GM23338 (cell line): Measurements from ENCODE around the gene ABHD17B.

ENCODE experiments used
- CREB1 ChIP-seq: fragments of 250-450 bp; sonication (Bioruptor Pico); IDR thresholded peaks from 2 replicates; pipeline ENCODE4 v1.5.0; 2020; ENCODE audit warnings: low read depth, mild to moderate bottlenecking, moderate library complexity
- EZH2 ChIP-seq: fragments of 200-600 bp; sonication (generic); IDR thresholded peaks from one replicate; pipeline ENCODE4 v1.8.0; 2017; ENCODE audit warnings: antibody characterized with exemption, mild to moderate bottlenecking, low read depth; ENCODE audit not compliant: unreplicated experiment
- POLR2AphosphoS5 ChIP-seq: IDR thresholded peaks from 2 replicates; pipeline ENCODE4 v1.6.1; 2016; ENCODE audit warnings: antibody characterized with exemption, low read depth
- TF ChIP-seq, protein P1 (sequence below), 2 experiments: fragments of 200-600 bp in 1 of 2; sonication (generic) in 1 of 2; conservative IDR thresholded peaks; 2 replicates each; pipeline versions ENCODE4 v1.5.1 to v1.6.1; 2016 to 2017; ENCODE audit warnings: antibody characterized with exemption in 2 of 2, low read depth in 2 of 2, mild to moderate bottlenecking in 2 of 2, moderate library complexity in 1 of 2

- TF ChIP-seq, protein P1, sequence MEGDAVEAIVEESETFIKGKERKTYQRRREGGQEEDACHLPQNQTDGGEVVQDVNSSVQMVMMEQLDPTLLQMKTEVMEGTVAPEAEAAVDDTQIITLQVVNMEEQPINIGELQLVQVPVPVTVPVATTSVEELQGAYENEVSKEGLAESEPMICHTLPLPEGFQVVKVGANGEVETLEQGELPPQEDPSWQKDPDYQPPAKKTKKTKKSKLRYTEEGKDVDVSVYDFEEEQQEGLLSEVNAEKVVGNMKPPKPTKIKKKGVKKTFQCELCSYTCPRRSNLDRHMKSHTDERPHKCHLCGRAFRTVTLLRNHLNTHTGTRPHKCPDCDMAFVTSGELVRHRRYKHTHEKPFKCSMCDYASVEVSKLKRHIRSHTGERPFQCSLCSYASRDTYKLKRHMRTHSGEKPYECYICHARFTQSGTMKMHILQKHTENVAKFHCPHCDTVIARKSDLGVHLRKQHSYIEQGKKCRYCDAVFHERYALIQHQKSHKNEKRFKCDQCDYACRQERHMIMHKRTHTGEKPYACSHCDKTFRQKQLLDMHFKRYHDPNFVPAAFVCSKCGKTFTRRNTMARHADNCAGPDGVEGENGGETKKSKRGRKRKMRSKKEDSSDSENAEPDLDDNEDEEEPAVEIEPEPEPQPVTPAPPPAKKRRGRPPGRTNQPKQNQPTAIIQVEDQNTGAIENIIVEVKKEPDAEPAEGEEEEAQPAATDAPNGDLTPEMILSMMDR (conservative IDR thresholded peaks at IDR 0.05; ENCODE audit: low read depth in 2 of 2): no peak
- no peak; the same call in 1 of the 2 replicates for TF ChIP-seq CREB1 (CRISPR knock-in tag)
- no peak for TF ChIP-seq POLR2AphosphoS5
- no peak for TF ChIP-seq EZH2
These were observed 9.6 kb upstream of the ABHD17B start for GRCh38 chr9:71920456-71921189.
